GM21619 (cell line): Measurements from ENCODE around the gene MARCO.
"Not testable (repeated sequence)": the region's sequence is repeated elsewhere in the genome, so short reads cannot be mapped to it uniquely, and the experiment has no call there.

ENCODE experiments used
- ATAC-seq: cut with Tn5 transposase; IDR thresholded peaks from one replicate; pipeline ENCODE4 v1.9.1; 2021; ENCODE audit not compliant: unreplicated experiment

MARCO gene

GRCh38 chr2:119028327-119029174 lies 86.6 kb downstream of the MARCO start:
- ATAC-seq, result no peak

- ATAC-seq, result no peak
Measured at GRCh38 chr2:119029297-119029696, 87.3 kb downstream of the MARCO start.

- not testable (repeated sequence) for ATAC-seq
Measured at GRCh38 chr2:119037922-119038321, 95.9 kb downstream of the MARCO start.

GRCh38 chr2:119040730-119041129 lies 98.7 kb downstream of the MARCO start:
- no peak for ATAC-seq
